HG03103 (cell line): Measurements from ENCODE around the gene NOG.

Experiments used
- ATAC-seq: cut with Tn5 transposase; IDR thresholded peaks from one replicate; pipeline ENCODE4 v1.9.1; 2021; ENCODE audit warnings: low read depth; ENCODE audit not compliant: unreplicated experiment

The NOG gene

GRCh38 chr17:56633681-56634080 lies 40.2 kb downstream of the NOG start:
- ATAC-seq, result no peak

- ATAC-seq, result no peak
These were observed 42.1 kb downstream of the NOG start for GRCh38 chr17:56635641-56636040.

- ATAC-seq, result no peak
These were observed 42.8 kb downstream of the NOG start for GRCh38 chr17:56636265-56636664.

GRCh38 chr17:56637254-56637653 lies 43.8 kb downstream of the NOG start:
- ATAC-seq, result no peak

- ATAC-seq, result no peak
These were observed 45.1 kb downstream of the NOG start for GRCh38 chr17:56638591-56639051.

- ATAC-seq, result no peak
These were observed 46.0 kb downstream of the NOG start for GRCh38 chr17:56639517-56639916.

- ATAC-seq, result no peak
These were observed 46.6 kb downstream of the NOG start for GRCh38 chr17:56640116-56640515.

- ATAC-seq, result no peak
These were observed 47.9 kb downstream of the NOG start for GRCh38 chr17:56641373-56641772.

- no peak for ATAC-seq
These were observed 48.4 kb downstream of the NOG start for GRCh38 chr17:56641894-56642293.

- ATAC-seq, result no peak
These were observed 48.9 kb downstream of the NOG start for GRCh38 chr17:56642424-56642823.
